Measurements from ENCODE around the gene RRAGA. TPM values are rescaled to one million over a fixed set of nuclear protein-coding genes. Genes with fewer than 3 reads are reported as not detected.
A peak's percentile ranks its signal among the peaks of the same experiment; 100 is the strongest.
"Not testable (repeated sequence)": the region's sequence is repeated elsewhere in the genome, so short reads cannot be mapped to it uniquely, and the experiment has no call there.

The RRAGA gene
- total RNA-seq = 33.7 TPM

DNA sequence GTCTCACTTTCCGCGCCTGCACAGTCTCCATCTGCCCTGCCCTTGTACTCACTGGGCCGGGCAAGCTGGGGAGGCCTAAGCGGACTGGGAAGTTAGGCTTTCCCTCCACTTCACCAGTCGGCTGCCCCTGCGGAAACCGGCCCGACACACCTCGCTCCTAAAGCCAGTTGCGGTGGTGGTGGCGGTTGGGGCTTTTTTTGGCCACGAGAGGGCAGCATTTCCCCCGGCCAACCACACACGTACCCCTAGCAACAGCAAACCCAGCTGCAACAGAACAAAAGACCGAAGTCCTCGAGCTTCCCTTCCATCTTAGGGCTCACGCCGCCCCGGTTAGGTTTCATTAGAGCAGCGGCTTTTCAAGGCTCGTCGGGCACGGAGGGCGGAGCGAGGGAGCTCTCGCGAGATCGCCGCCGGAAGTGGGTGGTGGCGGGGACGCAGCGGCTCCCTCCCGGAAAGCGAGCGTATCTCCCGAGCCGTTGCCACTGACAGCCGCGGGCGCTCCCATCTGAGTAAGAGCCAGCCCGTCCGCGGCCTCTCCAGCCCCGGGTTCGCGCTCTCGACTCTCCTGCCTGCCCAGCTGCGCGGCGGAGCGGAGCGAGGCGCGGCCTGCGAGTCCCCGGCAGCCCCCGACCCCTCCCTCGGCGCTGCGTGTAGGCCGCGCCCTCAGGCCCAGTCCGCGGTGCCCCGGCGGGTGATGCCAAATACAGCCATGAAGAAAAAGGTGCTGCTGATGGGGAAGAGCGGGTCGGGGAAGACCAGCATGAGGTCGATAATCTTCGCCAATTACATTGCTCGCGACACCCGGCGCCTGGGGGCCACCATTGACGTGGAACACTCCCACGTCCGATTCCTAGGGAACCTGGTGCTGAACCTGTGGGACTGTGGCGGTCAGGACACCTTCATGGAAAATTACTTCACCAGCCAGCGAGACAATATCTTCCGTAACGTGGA lies at the start of gene RRAGA:
TSS of gene RRAGA (plus strand) at position 462 of the 951 bp plus-strand sequence. CDS start at position 695, 233 bp downstream.
- DNase-seq (ENCODE audit: low read depth in 2 of 3, low spot score in 2 of 3) = peak; percentile 90 to 98 (median 96)

DNA sequence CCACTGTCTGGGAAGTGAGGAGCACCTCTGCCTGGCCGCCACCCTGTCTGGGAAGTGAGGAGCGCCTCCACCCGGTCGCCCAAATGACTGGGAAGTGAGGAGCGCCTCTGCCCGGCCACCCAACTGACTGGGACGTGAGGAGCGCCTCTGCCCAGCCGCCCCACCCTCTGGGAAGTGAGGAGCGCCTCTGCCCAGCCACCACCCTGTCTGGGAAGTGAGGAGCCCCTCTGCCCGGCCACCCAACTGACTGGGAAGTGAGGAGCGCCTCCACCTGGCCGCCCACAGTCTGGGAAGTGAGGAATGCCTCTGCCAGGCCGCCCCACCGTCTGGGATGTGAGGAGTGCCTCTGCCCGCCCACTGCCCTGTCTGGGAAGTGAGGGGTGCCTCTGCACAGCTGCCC lies 49.1 kb upstream of the RRAGA start:
- DNase-seq (ENCODE audit: low read depth in 2 of 3, low spot score in 2 of 3) = no peak

- DNase-seq (ENCODE audit: low read depth in 2 of 3, low spot score in 2 of 3) = no peak
Observed at GRCh38 chr9:19009391-19009965, 39.7 kb upstream of the RRAGA start.

- DNase-seq (ENCODE audit: low read depth in 2 of 3, low spot score in 2 of 3) = peak in 1 of 3 donors; percentile 19
Observed at GRCh38 chr9:19018201-19018600, 31.0 kb upstream of the RRAGA start.

GRCh38 chr9:19020886-19021455 lies 28.3 kb upstream of the RRAGA start:
- DNase-seq (ENCODE audit: low read depth in 2 of 3, low spot score in 2 of 3) = peak in 1 of 3 donors; percentile 44

- DNase-seq (ENCODE audit: low read depth in 2 of 3, low spot score in 2 of 3) = not testable (repeated sequence)
Observed at GRCh38 chr9:19021649-19022048, 27.6 kb upstream of the RRAGA start.

GRCh38 chr9:19022206-19022605 lies 27.0 kb upstream of the RRAGA start:
- no peak for DNase-seq (ENCODE audit: low read depth in 2 of 3, low spot score in 2 of 3)

- DNase-seq (ENCODE audit: low read depth in 2 of 3, low spot score in 2 of 3) = no peak
Observed at GRCh38 chr9:19023078-19023477, 26.1 kb upstream of the RRAGA start.

DNA sequence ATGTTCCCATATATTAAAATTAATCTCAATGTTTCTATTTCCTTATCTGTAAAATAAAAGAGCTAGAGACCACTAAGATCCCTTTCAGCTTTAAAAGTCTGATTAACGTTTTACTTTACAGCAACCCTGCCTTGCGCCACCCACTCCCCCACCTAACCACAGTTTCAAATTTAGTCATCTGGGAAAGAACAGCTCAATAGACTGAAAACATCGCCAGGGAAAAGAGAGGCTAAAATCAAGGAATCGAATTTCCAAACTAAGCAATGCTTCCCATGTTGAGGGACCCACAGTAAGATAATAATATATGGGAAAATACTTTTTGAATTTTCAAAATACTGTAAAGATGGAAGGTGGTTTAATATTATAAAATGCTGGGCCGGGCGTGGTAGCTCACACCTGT lies 22.9 kb upstream of the RRAGA start:
- DNase-seq (ENCODE audit: low read depth in 2 of 3, low spot score in 2 of 3) = no peak

DNA sequence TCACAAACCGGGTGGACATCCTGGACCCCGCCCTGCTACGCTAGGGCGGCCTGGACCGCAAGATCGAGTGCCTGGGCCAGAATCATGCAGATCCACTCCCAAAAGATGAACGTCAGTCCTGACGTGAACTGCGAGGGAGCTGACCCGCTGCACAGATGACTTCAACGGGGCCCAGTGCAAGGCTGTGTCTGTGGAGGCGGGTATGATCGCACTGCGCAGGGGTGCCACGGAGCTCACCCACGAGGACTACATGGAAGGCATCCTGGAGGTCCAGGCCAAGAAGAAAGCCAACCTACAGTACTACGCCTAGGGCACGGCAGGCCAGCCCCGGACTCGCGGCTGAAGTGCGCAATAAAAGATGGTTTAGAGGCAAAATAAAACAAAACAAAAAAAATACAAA lies 21.4 kb upstream of the RRAGA start:
- no peak for DNase-seq (ENCODE audit: low read depth in 2 of 3, low spot score in 2 of 3)

DNA sequence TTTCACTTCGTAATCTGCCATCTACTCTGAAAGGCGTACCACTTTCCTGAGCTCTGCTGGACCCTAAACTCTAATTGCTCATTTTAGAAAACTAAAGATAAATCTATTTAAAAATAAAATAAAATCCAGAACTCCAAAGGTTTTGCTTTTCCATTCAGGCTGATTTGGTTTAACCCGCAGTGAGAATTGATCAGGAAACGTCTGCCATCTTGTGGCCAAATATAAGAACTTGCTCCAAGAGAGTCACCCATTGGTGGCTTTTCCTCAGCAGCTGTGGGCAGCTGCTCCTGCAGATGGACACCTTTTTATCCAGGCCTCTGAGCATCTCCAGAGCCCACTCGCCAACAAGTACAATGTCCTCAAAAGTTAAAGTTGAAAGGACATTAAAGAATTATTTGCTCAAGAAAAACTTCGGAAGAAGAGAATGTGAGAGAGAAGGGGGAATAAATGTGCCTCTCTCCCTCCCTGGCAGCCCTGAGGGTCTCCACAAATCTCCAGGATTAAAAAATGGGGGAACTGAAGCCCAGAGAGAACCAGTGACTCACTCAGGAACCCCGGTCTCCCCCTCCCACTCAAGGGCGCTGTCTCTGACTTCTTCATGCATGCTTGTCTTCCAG lies 20.3 kb upstream of the RRAGA start:
- DNase-seq (ENCODE audit: low read depth in 2 of 3, low spot score in 2 of 3) = peak in 2 of 3 donors; percentile 26 to 55

DNA sequence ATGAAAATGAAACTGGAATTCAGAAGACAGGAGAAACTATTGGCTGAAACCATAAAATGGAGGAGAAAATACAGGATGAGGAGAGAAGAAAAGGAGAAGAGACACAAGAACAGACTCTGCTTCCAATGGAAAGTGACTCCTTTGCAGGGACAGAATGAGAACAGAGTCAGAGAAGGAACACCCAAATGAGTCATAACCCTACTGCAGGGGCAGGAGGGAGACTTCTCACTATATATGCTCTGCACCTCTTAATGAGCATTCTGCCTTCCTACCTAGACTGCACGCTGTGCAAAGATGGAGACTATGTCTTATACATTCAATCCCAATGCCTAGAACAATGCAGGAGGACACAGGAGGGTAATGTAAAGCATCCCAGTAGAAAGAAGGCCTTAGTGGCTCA lies 18.3 kb upstream of the RRAGA start:
- no peak for DNase-seq (ENCODE audit: low read depth in 2 of 3, low spot score in 2 of 3)

DNA sequence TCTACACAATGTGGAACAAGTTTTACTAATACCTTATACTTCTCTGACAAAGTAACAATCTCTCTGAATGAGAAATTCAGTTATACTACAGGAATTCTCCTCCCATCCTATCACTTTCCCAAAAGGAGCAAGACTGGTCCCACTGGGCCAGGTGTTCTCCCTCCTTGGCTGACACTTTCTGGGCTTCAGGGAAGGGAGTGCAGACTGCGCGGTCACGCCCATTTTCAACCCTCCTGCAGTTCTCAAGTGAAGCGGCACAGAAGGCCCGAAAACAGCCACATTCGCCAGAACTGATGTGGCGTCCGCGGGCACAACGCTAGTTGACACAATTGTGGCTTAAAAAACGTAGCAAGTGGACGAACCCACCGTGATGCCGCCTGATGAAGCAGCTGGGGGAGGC lies 16.8 kb upstream of the RRAGA start:
- DNase-seq (ENCODE audit: low read depth in 2 of 3, low spot score in 2 of 3) = no peak

GRCh38 chr9:19033015-19033414 lies 16.2 kb upstream of the RRAGA start, which contains the start of gene SAXO1:
Gene SAXO1, minus strand, starts transcription at chr9:19033209. Its CDS starts 301 bp downstream, at chr9:19032908.
- no peak for DNase-seq (ENCODE audit: low read depth in 2 of 3, low spot score in 2 of 3)

- DNase-seq (ENCODE audit: low read depth in 2 of 3, low spot score in 2 of 3) = no peak
Observed at GRCh38 chr9:19036611-19037010, 12.6 kb upstream of the RRAGA start.

- DNase-seq (ENCODE audit: low read depth in 2 of 3, low spot score in 2 of 3) = peak in 2 of 3 donors; percentile 17 to 23
Observed at GRCh38 chr9:19049917-19050636, 850 bp downstream of the RRAGA start.

GRCh38 chr9:19050637-19051591 lies 1.7 kb downstream of the RRAGA start:
- no peak for DNase-seq (ENCODE audit: low read depth in 2 of 3, low spot score in 2 of 3)

DNA sequence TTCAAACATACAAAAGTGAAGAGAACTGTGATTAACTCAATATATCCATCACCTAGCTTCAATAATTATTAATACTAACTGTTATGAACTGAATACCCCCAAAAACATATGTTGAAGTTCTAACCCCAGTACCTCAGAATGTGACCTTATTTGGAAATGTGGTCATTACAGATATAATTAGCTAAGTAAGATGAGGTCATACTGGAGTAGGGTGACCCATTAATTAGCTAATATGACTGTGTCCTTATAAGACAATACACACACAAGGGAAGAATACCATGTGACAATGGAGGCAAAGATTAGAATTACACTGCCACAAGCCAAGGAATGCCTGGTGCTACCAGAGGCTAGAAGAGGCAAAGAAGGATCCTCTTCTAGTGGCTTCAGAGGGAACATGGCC lies 7.8 kb downstream of the RRAGA start:
- no peak for DNase-seq (ENCODE audit: low read depth in 2 of 3, low spot score in 2 of 3)

GRCh38 chr9:19074229-19074628 lies 25.0 kb downstream of the RRAGA start:
- no peak for DNase-seq (ENCODE audit: low read depth in 2 of 3, low spot score in 2 of 3)
